ENCODE data around the gene ZNF511. TPM values are rescaled to one million over a fixed set of nuclear protein-coding genes. Genes with fewer than 3 reads are reported as not detected.

The ZNF511 gene
- total RNA-seq, 1 experiment from 2014 or later: 49.0 TPM

DNA sequence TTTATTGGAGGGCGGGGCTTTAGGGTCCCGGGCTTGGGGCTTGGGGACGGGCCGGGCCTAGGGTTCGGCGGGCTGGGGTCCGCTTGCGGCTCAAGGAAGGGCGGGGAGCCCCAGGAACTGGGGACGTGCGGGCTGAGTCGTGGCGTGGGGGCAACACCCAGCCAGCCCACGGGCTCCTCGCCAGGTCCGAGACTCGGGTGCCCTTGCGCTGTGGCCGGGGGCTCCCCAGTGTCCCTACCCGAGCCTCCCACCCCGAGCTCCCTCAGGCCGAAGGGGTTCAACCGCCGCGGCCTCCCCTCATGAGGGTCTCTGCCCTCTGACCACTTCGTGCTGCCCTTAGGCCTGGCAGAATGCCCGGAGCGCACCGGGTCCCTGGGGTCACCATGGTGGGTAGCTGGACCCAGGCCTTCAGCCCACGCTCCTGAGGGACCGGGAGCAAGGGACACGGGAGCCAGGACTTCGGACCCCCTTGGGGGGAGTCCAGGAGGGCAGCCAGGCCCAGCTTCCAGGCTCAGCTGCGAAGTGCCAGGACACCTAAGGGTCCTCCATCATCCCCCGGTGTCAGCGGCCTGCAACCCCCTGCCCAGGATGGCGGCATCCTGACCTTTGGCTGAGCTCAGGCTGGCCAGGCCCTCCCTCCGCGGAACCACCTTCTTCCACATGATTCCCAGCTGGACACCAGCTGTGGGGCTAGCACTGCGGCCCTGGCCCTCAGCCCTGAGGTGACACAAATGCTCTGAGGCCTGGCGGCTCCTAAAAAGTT lies 49.6 kb downstream of the ZNF511 start:
- ChIA-PET POLR2A (no interaction called here), RAD21 (ENCODE audit: low non-redundant PET in 1 of 2, low total read pairs in 2 of 2, uncharacterized antibody in 2 of 2, unreplicated experiment in 2 of 2) (no interaction called here), CTCF (interaction anchor here (1.2 kb wide), 1 partner anchor 29 kb away, joined by 3 read pairs; no protein-coding TSS in a partner anchor)
- H3K36me3 ChIP-seq (ENCODE audit: control insufficient read depth in 1 of 2, insufficient read depth in 2 of 2, low read length in 2 of 2): no peaks in the 10 kb centered on the region; a peak in 1 of 4 replicates
- no peaks in the 10 kb centered on the region for H3K27me3 ChIP-seq (ENCODE audit: insufficient read depth, low read length)
- H3K4me3 ChIP-seq (replicated peaks in 1 of 2; ENCODE audit: low read depth in 1 of 2, low read length in 2 of 2): no peak overlapping the region
- no peak for TF ChIP-seq ZFX (IDR thresholded peaks at IDR 0.05)
- no peak for TF ChIP-seq ZNF274 (IDR thresholded peaks at IDR 0.05; ENCODE audit: low read depth, low read length)
- no peak for TF ChIP-seq REST (IDR thresholded peaks at IDR 0.05; ENCODE audit: low read depth)
- no peak for TF ChIP-seq EGR1 (IDR thresholded peaks at IDR 0.05; ENCODE audit: low read depth)
- TF ChIP-seq EZH2phosphoT487 (IDR thresholded peaks at IDR 0.05; ENCODE audit: borderline replicate concordance): no peak
- TF ChIP-seq, protein P1, sequence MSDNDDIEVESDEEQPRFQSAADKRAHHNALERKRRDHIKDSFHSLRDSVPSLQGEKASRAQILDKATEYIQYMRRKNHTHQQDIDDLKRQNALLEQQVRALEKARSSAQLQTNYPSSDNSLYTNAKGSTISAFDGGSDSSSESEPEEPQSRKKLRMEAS (IDR thresholded peaks at IDR 0.05): no peak
- TF ChIP-seq CBX3 (IDR thresholded peaks at IDR 0.05; ENCODE audit: low read depth): no peak
- TF ChIP-seq ZBTB33 (IDR thresholded peaks at IDR 0.05; ENCODE audit: extremely low read depth, insufficient replicate concordance, low read length): no peak
- no peak for TF ChIP-seq EZH2 (IDR thresholded peaks at IDR 0.05)
- TF ChIP-seq POLR2AphosphoS5 (IDR thresholded peaks at IDR 0.05; ENCODE audit: low read depth, low read length): no peak
- no peak for TF ChIP-seq SRF (IDR thresholded peaks at IDR 0.05; ENCODE audit: low read depth)
- TF ChIP-seq JUND (IDR thresholded peaks at IDR 0.05): no peak
- no peak for TF ChIP-seq RAD21 (IDR thresholded peaks at IDR 0.05; ENCODE audit: low read depth)
- TF ChIP-seq YY1 (IDR thresholded peaks at IDR 0.05; ENCODE audit: extremely low read depth, insufficient replicate concordance, low read depth, low read length): no peak
- DNase-seq (ENCODE audit: low read depth, low spot score) (no peak), ATAC-seq (no peak)
- peaks cover 3 to 5% of the 10 kb centered on the region in 2 experiments; a peak in 2 of 4 replicates for H3K4me1 ChIP-seq (ENCODE audit: control insufficient read depth in 1 of 2, insufficient read depth in 2 of 2, low read length in 2 of 2)
- H3K9me2 ChIP-seq (ENCODE audit: insufficient read depth): no peaks in the 10 kb centered on the region
- no peaks in the 10 kb centered on the region for H3K9me3 ChIP-seq (ENCODE audit: control insufficient read depth in 1 of 2, insufficient read depth in 1 of 2, low read depth in 1 of 2, low read length in 2 of 2)
- intact Hi-C loops (cut with micrococcal nuclease): no loop called here
- H3K27ac ChIP-seq (ENCODE audit: low read depth, low read length): no peak overlapping the region
- H3K4me2 ChIP-seq (ENCODE audit: low read length): no peak overlapping the region
- peaks cover 6% of the 10 kb centered on the region; the same call in 1 of the 2 replicates for H3K79me2 ChIP-seq (ENCODE audit: insufficient read depth, low read length)
- no peaks in the 10 kb centered on the region for H4K20me1 ChIP-seq (ENCODE audit: insufficient read depth)
- H2AFZ ChIP-seq (ENCODE audit: low read depth, low read length, poor library complexity, severe bottlenecking): no peak overlapping the region
- H3K9ac ChIP-seq (ENCODE audit: low read length): no peak overlapping the region
- no TSS peak for BruUV-seq (replicated peaks)

Measured in HCT116 (cell line).